Measurements from ENCODE around the gene BPIFB6. TPM values are rescaled to one million over a fixed set of nuclear protein-coding genes. Genes with fewer than 3 reads are reported as not detected.

The BPIFB6 gene
- polyA plus RNA-seq, 1 of the 3 experiments (the other 2 are of a cell fraction), result not detected

DNA sequence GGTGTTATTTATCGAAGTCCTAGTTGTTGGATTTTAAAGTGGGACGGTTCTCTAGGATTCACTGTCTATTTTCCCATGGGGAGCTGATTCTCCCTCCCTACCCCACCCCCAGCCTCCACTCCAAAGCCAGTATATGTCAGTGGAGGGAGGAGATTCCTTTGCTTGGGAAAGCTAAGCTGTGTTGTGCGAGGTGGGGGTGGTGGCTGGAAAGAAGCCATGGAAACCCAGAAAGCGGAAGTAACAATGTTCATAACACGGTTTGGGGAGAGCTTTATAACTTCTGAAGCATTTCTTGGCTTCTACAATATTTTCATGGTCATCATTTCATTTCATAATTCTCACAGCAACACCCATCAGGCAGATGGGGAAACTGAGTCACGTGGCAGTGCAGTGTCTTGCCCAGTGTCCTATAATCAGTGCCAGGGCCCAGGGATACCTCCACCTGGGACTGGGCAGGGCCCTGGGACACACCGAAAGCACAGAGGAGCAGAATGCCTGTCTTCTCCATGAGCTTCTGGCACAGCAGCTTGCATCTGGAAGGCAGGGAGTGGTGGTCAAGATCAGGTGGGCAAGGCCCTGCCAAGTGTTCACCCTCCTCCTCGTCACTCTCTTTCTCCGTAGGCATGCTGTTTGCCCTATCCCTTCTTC, 31.7 kb upstream of the BPIFB6 start:
- Histone ChIP-seq H3K27me3 (ENCODE audit: insufficient read depth) (peaks cover 6% of the 10 kb centered on the region; the same call in 1 of the 2 replicates), H3K27ac (ENCODE audit: low read depth in 2 of 2, low read length in 1 of 2) (no peak overlapping the region), H3F3A (replicated peaks; ENCODE audit: insufficient read depth) (no peaks in the 10 kb centered on the region), H3K4me1 (ENCODE audit: control insufficient read depth in 1 of 2, insufficient read depth in 2 of 2, low read depth in 1 of 2, low read length in 1 of 2) (no peaks in the 10 kb centered on the region), H3K4me3 (ENCODE audit: low read depth in 2 of 2, low read length in 1 of 2) (no peak overlapping the region), H4K20me1 (ENCODE audit: insufficient read depth) (no peaks in the 10 kb centered on the region), H3K36me3 (replicated peaks in 1 of 2; ENCODE audit: control insufficient read depth in 1 of 2, insufficient read depth in 2 of 2, low read length in 1 of 2) (no peaks in the 10 kb centered on the region), H2AFZ (ENCODE audit: low read depth) (no peak overlapping the region), H3K9ac (no peak overlapping the region), H3K9me3 (no peaks in the 10 kb centered on the region), H3K79me2 (ENCODE audit: insufficient read depth) (no peaks in the 10 kb centered on the region), H3K9me2 (no peaks in the 10 kb centered on the region), H3K4me2 (no peak overlapping the region)
- ChIA-PET POLR2A (no interaction called here), CTCF (no interaction called here)
- WGBS (ENCODE audit: low lambda C conversion rate), result 11% methylated on average over 8 of the region's 9 CpGs
- no peak for DNase-seq
- TF ChIP-seq, protein P1, sequence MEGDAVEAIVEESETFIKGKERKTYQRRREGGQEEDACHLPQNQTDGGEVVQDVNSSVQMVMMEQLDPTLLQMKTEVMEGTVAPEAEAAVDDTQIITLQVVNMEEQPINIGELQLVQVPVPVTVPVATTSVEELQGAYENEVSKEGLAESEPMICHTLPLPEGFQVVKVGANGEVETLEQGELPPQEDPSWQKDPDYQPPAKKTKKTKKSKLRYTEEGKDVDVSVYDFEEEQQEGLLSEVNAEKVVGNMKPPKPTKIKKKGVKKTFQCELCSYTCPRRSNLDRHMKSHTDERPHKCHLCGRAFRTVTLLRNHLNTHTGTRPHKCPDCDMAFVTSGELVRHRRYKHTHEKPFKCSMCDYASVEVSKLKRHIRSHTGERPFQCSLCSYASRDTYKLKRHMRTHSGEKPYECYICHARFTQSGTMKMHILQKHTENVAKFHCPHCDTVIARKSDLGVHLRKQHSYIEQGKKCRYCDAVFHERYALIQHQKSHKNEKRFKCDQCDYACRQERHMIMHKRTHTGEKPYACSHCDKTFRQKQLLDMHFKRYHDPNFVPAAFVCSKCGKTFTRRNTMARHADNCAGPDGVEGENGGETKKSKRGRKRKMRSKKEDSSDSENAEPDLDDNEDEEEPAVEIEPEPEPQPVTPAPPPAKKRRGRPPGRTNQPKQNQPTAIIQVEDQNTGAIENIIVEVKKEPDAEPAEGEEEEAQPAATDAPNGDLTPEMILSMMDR (IDR thresholded peaks at IDR 0.05), result no peak
- TF ChIP-seq TEAD4 (IDR thresholded peaks at IDR 0.05; ENCODE audit: borderline replicate concordance, insufficient read depth) (no peak), RXRA (IDR thresholded peaks at IDR 0.05; ENCODE audit: borderline replicate concordance, low read depth) (no peak), CHD2 (IDR thresholded peaks at IDR 0.05; ENCODE audit: low read length, partially characterized antibody) (no peak), RCOR1 (IDR thresholded peaks at IDR 0.05; ENCODE audit: low read length) (no peak), GABPA (IDR thresholded peaks at IDR 0.05; ENCODE audit: low read depth) (no peak), POLR2AphosphoS5 (IDR thresholded peaks at IDR 0.05; ENCODE audit: low read depth, low read length) (no peak), FOXJ3 (CRISPR knock-in tag; IDR thresholded peaks at IDR 0.05) (no peak), GATA2 (CRISPR knock-in tag; IDR thresholded peaks at IDR 0.05) (no peak), TCF12 (IDR thresholded peaks at IDR 0.05) (no peak), FOSL2 (IDR thresholded peaks at IDR 0.05; ENCODE audit: borderline replicate concordance, low read depth) (no peak), MEF2A (IDR thresholded peaks at IDR 0.05; ENCODE audit: borderline replicate concordance, low read depth) (no peak), JUND (IDR thresholded peaks at IDR 0.05) (no peak), MXI1 (IDR thresholded peaks at IDR 0.05; ENCODE audit: low read depth, low read length) (no peak), TAF1 (IDR thresholded peaks at IDR 0.05; ENCODE audit: borderline replicate concordance, low read depth, low read length) (no peak)
- TF ChIP-seq, protein P2, sequence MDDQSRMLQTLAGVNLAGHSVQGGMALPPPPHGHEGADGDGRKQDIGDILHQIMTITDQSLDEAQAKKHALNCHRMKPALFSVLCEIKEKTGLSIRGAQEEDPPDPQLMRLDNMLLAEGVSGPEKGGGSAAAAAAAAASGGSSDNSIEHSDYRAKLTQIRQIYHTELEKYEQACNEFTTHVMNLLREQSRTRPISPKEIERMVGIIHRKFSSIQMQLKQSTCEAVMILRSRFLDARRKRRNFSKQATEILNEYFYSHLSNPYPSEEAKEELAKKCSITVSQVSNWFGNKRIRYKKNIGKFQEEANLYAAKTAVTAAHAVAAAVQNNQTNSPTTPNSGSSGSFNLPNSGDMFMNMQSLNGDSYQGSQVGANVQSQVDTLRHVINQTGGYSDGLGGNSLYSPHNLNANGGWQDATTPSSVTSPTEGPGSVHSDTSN (IDR thresholded peaks at IDR 0.05), result no peak
- TF ChIP-seq, protein P3, sequence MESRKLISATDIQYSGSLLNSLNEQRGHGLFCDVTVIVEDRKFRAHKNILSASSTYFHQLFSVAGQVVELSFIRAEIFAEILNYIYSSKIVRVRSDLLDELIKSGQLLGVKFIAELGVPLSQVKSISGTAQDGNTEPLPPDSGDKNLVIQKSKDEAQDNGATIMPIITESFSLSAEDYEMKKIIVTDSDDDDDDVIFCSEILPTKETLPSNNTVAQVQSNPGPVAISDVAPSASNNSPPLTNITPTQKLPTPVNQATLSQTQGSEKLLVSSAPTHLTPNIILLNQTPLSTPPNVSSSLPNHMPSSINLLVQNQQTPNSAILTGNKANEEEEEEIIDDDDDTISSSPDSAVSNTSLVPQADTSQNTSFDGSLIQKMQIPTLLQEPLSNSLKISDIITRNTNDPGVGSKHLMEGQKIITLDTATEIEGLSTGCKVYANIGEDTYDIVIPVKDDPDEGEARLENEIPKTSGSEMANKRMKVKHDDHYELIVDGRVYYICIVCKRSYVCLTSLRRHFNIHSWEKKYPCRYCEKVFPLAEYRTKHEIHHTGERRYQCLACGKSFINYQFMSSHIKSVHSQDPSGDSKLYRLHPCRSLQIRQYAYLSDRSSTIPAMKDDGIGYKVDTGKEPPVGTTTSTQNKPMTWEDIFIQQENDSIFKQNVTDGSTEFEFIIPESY (IDR thresholded peaks at IDR 0.05; ENCODE audit: borderline replicate concordance, low read depth), result no peak
- TF ChIP-seq, protein P4, sequence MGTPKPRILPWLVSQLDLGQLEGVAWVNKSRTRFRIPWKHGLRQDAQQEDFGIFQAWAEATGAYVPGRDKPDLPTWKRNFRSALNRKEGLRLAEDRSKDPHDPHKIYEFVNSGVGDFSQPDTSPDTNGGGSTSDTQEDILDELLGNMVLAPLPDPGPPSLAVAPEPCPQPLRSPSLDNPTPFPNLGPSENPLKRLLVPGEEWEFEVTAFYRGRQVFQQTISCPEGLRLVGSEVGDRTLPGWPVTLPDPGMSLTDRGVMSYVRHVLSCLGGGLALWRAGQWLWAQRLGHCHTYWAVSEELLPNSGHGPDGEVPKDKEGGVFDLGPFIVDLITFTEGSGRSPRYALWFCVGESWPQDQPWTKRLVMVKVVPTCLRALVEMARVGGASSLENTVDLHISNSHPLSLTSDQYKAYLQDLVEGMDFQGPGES (IDR thresholded peaks at IDR 0.05; ENCODE audit: low read depth, low read length), result no peak
- TF ChIP-seq, protein P5, sequence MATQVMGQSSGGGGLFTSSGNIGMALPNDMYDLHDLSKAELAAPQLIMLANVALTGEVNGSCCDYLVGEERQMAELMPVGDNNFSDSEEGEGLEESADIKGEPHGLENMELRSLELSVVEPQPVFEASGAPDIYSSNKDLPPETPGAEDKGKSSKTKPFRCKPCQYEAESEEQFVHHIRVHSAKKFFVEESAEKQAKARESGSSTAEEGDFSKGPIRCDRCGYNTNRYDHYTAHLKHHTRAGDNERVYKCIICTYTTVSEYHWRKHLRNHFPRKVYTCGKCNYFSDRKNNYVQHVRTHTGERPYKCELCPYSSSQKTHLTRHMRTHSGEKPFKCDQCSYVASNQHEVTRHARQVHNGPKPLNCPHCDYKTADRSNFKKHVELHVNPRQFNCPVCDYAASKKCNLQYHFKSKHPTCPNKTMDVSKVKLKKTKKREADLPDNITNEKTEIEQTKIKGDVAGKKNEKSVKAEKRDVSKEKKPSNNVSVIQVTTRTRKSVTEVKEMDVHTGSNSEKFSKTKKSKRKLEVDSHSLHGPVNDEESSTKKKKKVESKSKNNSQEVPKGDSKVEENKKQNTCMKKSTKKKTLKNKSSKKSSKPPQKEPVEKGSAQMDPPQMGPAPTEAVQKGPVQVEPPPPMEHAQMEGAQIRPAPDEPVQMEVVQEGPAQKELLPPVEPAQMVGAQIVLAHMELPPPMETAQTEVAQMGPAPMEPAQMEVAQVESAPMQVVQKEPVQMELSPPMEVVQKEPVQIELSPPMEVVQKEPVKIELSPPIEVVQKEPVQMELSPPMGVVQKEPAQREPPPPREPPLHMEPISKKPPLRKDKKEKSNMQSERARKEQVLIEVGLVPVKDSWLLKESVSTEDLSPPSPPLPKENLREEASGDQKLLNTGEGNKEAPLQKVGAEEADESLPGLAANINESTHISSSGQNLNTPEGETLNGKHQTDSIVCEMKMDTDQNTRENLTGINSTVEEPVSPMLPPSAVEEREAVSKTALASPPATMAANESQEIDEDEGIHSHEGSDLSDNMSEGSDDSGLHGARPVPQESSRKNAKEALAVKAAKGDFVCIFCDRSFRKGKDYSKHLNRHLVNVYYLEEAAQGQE (IDR thresholded peaks at IDR 0.05; ENCODE audit: low read depth, low read length), result no peak

Data from SK-N-SH (cell line).